T47D (cell line): ENCODE data around the gene ATP9A.
"Not testable (repeated sequence)": the region's sequence is repeated elsewhere in the genome, so short reads cannot be mapped to it uniquely, and the experiment has no call there.

Source experiments
- DNase-seq, 2 experiments: peaks; one replicate each; pipeline versions ENCODE4 v3.0.0 to v3.0.0-alpha.2; 2011 to 2012; ENCODE audit warnings: low read depth in 1 of 2, low spot score in 1 of 2
- JUND ChIP-seq: IDR thresholded peaks from 2 replicates; pipeline ENCODE4 v1.6.1; 2012; ENCODE audit warnings: low read depth
- in situ Hi-C: cut with HindIII; loops from 2 replicates; pipeline ENCODE4 v1.10.0; 2016; ENCODE audit warnings: low sequenced_read_pairs, low pct_unique_long_range_greater_than_20kb

The ATP9A gene

DNA sequence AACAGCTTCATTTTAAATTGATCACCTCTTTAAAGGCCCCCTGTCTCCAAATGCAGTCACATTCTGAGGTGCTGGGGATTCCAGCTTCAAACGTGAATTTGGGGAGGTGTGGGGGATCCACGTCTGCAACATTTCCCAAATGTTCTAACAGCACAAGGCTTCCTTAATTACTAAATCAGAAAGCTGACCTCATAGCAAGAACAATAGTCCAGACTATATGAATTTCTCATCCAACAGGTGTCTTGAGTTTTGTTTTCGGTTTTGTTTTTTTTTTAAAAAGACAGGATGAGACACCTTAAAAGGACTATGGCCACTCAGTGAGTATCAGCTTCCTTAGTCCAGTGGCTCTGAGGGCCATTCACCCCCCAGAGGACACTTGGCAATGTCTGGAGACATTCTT lies 11.5 kb downstream of the ATP9A start:
- no peak for DNase-seq
- in situ Hi-C loops, result no loop called here
- no peak for TF ChIP-seq JUND

DNA sequence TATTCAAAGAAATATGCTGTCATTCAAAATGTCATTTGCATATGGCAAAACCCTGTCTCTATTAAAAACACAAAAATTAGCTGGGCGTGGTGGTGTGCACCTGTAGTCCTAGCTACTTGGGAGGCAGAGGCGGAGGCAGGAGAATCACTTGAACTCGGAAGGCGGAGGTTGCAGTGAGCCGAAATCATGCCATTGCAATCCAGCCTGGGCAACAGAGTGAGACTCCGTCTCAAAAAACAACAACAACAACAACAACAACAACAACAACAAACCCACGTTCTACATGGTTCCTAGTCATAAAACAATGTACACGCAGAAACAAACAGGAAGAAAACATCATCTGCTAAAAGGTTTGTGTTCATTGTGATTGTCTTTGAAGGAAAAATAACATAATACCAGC lies 15.0 kb downstream of the ATP9A start:
- in situ Hi-C loops, DNase-seq: not testable (repeated sequence)

DNA sequence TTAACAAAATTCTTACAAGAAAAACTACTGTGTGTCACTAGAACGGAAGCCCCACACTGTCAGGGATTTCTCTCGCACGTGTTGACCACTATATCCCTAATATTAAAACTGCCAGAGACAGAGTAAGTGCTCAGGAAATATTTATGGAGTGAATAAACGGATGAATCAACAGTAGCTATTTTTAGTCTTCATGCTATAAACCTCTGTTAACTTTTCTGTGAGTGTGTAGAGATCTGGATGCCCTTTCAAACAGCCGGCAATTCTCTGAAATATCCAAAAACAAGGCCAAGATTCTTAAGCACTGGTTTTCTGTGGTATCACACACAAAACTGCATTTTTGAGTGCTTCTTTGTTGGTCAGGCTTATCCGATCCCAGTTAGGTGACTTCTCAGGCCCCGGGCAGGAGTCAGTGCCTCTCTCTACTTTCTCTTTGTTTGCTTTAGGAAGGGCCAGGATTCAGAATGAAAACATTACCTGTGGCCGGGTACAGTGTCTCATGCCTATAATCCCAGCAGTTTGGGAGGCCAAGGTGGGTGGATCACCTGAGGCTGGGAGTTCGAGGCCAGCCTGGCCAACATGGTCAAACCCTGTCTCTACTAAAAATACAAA lies 15.7 kb downstream of the ATP9A start:
- DNase-seq, result peak in 1 of 2 experiments; percentile 73
- no peak for TF ChIP-seq JUND
- in situ Hi-C loops, result no loop called here

DNA sequence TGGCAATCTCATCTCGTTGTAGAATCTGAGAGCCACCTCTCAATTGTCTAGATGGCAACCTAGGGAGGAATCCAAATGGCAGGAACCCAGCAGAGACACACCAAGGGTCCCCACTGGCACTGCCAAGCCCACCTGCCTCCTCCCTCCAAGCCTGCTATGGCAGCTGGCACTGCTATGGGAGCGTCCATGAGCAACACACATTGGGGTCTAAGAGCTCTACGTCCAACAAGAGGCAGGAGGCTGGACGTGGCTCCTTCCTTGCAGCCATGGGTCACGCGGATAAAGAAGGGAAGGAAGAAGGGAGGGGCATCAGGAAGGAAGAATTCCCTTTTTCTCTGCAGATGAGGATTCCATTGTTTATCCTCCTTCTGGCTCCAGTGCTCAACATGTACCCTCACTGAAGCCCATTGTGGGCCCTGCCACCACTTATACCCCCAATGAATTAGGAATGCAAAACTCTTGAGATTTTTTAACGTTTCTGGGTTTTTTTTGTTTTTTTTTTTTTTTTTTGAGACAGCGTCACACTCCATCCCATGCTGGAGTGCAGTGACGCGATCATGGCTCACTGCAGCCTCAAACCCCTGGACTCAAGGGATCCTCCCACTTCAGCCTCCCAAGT lies 17.3 kb downstream of the ATP9A start:
- no peak for TF ChIP-seq JUND
- in situ Hi-C loops, result no loop called here
- DNase-seq, result no peak

DNA sequence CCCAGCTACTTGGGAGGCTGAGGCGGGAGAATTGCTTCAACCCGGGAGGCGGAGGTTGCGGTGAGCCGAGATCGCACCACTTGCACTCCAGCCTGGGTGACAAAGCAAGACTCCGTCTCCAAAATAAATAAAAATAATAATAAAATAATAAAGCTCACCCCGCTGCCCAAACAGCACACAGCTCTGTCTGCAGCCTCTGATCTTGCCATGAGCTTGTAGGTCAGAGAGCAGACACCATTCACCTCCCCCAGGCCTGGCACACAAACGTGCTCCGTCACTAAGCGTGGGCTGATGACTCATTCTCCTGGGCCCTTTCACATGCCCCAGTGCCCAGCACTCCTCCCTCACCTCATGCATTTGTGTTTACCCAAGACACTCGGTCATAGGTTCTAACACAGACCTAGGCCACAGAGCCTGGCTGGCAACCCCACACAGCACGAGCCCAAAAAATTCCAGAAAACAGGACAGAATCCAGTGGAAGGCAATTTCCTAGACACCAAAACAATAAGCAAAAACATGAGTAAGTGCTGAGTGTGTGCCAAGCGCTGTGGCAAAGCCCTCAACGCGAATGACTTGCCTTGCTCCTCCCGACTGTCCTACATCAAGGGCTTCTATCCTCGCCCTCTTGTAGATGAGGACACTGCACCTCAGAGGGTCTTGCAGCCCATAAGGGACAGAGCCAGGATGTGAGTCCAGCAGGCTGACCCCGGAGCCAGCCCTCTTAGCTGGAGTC lies 18.0 kb downstream of the ATP9A start:
- in situ Hi-C loops, result no loop called here
- peak in 1 of 2 experiments; percentile 92 for DNase-seq
- peak; percentile 67; the same call in 1 of the 2 replicates for TF ChIP-seq JUND

DNA sequence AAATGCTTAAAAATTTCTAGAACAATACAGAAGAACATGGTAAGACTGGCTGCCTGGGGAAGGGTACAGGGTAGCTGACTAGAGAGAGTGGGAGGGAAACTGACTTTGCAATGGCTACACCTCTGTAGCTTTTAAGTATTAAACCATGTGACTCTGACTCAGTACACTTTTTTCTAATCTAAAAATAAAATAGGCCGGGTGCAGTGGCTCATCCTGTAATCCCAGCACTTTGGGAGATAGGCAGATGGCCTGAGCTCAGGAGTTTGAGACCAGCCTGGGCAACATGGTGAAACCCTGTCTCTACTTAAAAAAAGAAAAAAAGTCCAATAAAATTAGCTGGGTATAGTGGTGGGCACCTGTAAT lies 18.5 kb downstream of the ATP9A start:
- in situ Hi-C loops, result no loop called here
- no peak for TF ChIP-seq JUND
- DNase-seq, result no peak

DNA sequence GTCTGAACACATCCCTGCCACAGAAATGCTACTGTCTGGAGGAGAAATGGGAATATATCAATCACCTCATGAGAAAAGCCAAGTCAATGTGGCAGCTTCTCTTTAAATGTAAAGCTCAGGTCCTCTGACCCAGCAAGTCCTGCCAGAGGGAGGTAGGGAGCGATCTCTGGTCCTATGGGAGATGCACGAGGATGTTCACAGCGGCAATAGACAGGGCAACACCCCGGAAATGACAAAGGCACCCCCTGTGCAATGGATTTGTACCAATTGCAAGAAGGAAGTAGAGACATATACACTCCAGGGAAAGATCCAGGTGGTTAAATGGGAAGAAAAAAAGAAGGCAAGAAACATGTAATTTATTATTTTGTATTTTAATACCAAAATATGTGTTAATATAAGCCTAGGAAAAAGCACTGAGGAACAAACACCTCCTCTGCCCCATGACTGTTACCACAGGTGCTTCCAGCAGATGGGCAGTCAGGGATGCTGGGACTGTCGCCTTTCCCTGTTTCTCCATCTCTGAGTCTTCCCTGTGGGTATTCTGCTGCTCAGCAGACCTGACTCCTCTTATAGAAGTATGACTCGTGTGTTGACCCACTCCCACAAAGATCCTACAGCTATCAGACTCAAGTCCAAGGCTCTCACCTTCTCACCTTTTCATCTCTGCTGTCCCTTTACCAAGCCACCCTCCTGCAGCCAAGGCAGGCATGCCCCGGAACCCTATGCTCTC lies 20.8 kb downstream of the ATP9A start:
- no peak for TF ChIP-seq JUND
- peak in 1 of 2 experiments; percentile 47 for DNase-seq
- in situ Hi-C loops, result no loop called here

DNA sequence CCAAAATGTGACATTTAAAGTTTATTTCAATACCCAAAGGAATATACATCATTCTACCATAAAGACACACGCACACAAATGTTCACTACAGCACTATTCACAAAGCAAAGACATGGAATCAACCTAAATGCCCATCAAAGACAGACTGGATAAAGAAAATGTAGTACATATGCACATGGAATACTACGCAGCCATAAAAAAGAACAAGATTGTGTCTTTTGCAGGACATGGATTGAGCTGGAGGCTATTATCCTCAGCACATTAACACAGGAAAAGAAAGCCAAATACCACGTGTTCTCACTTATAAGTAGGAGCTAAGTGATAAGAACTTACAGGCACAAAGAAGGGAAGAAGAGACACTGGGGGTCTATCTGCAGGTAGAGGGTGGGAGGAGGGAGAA lies 22.4 kb downstream of the ATP9A start:
- no peak for DNase-seq
- in situ Hi-C loops, result no loop called here
- no peak for TF ChIP-seq JUND

DNA sequence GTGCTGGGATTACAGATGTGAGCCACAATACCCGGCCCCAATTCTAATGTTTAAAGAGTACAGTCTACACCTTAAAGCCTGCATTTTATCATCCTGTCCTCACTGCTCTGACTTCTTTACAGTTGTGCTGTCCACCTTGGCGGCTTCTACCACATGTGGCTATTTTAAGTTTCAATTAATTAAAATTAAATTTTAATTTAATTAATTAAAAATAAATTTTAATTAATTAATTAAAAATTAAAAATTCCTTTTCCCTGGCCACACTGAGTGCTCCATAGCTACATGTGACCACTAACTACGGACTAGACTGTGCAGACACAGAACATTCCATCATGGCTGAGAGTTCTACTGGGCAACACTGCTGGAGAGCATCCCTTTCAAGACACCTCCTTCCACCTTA lies 27.4 kb downstream of the ATP9A start:
- in situ Hi-C loops, result no loop called here
- TF ChIP-seq JUND, result no peak

DNA sequence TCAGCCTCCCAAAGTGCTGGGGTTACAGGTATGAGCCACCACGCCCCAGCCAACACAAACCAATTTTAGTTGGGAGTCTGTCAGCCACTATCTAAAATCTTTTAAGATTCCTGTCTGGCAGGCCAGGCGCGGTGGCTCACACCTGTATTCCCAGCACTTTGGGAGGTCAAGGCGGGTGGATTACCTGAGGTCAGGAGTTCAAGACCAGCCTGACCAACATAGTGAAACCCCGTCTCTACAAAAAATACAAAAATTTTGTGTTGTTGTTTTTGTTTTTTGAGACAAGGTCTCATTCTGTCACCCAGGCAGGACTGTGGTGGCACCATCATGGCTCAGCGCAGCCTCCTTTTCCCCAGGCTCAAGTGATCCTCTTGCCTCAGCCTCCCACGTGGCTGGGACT lies 27.9 kb downstream of the ATP9A start:
- in situ Hi-C loops, result not testable (repeated sequence)
- DNase-seq, result peak in 1 of 2 experiments; percentile 30

More for the DNA sequence above, 27.4 kb downstream of the ATP9A start:
- no peak for DNase-seq

DNA sequence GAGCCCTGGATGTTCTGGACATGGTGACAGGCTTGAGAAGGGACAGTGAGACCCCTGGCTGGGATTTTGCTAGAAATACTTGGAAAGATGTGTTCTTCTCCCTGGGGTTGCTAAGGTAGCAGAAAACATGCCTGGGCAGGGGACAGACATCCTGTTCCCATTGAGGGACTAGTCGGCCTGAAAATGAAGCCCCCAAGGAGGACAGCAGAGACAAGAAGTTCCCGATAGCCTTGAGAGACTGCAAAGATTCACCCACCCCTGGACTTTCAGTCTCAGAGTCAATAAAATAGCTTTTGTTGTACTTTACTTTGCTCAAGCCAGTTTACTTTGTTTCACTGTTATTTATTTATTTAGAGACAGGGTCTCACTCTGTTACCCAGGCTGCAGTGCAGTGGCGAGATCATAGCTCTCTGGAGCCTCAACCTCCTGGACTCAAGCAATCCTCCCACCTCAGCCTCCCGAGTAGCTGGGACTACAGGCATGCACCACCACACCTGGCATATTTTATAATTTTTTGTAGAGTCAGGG lies 28.4 kb downstream of the ATP9A start:
- no peak for DNase-seq
- no peak for TF ChIP-seq JUND
- in situ Hi-C loops, result no loop called here

DNA sequence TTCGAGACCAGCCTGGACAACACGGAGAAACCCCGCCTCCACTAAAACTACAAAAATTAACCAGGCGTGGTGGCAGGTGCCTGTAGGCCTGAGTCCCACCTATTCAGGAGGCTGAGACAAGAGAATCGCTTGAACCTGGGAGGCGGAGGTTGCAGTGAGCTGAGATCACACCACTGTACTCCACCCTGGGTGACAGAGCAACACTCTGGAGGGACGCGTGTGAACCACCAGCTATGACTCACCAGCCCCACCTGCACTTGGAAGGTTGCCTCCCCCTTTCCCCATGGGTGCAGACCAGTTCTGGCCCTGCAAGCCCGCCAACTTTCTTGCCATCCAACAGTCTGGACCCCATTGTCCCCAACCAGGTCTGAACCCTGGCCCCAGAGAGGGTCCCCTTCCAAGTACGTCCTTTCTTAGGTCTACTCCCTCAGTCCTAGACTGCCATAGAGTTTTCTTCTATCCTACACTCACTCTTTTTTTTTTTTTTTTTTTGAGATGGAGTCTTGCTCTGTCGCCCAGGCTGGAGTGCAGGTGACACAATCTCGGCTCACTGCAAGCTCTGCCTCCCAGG lies 29.2 kb downstream of the ATP9A start:
- no peak for TF ChIP-seq JUND
- no peak for DNase-seq
- in situ Hi-C loops, result no loop called here

DNA sequence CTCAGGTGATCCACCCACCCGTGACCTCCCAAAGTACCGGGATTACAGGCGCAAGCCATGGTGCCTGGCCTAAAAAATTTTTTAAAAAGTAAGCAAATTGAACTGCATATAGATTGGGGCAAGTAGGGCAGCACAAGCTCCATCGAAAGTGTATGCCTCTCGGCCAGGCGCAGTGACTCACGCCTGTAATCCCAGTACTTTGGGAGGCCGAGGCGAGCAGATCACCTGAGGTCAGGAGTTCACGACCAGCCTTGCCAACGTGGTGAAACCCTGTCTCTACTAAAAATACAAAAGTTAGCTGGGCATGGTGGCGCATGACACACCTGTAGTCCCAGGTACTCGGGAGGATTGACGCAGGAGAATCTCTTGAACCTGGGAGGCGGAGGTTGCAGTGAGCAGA lies 29.9 kb downstream of the ATP9A start:
- DNase-seq, in situ Hi-C loops: not testable (repeated sequence)
